IPS-20b (cell line): Measurements from ENCODE around the gene SEC16A.

Experiments
- H3K27ac ChIP-seq: one replicate; pipeline ENCODE4 v1.5.1; 2013; ENCODE audit warnings: low read length
- H3K27me3 ChIP-seq: 2 replicates; pipeline ENCODE4 v1.6.1; 2013; ENCODE audit warnings: mild to moderate bottlenecking, low read length, inconsistent platforms; ENCODE audit not compliant: insufficient read depth
- H3K36me3 ChIP-seq: 2 replicates; pipeline ENCODE4 v1.6.1; 2013; ENCODE audit warnings: low read depth, mild to moderate bottlenecking, inconsistent platforms, low read length, moderate library complexity; ENCODE audit not compliant: insufficient read depth
- H3K4me1 ChIP-seq: 2 replicates; pipeline ENCODE4 v1.6.1; 2013; ENCODE audit warnings: mild to moderate bottlenecking, control low read depth, inconsistent platforms, low read length, moderate library complexity; ENCODE audit not compliant: insufficient read depth
- H3K4me3 ChIP-seq: 2 replicates; pipeline ENCODE4 v1.5.1; 2013; ENCODE audit warnings: mild to moderate bottlenecking, low read length, inconsistent platforms
- H3K9ac ChIP-seq: 2 replicates; pipeline ENCODE4 v1.6.1; 2013; ENCODE audit warnings: low read depth, mild to moderate bottlenecking, inconsistent platforms, low read length, moderate library complexity
- H3K9me3 ChIP-seq: 2 replicates; pipeline ENCODE4 v1.6.1; 2013; ENCODE audit warnings: mild to moderate bottlenecking, low read depth, low read length, inconsistent platforms; ENCODE audit not compliant: insufficient read depth

The SEC16A gene

GRCh38 chr9:136485049-136486045 lies 2.5 kb upstream of the SEC16A start:
- Histone ChIP-seq H3K36me3 (no peaks in the 10 kb centered on the region), H3K4me1 (peaks cover 6% of the 10 kb centered on the region; the same call in 1 of the 2 replicates), H3K9me3 (no peaks in the 10 kb centered on the region), H3K27ac (no peak overlapping the region), H3K9ac (no peak overlapping the region), H3K4me3 (no peak overlapping the region), H3K27me3 (no peaks in the 10 kb centered on the region)

GRCh38 chr9:136484153-136485048 lies 1.6 kb upstream of the SEC16A start:
- H3K9ac ChIP-seq, result peak overlapping the region; percentile 99; the same call in 1 of the 2 replicates
- no peak overlapping the region for H3K27ac ChIP-seq
- peaks cover 9% of the 10 kb centered on the region; the same call in 1 of the 2 replicates for H3K36me3 ChIP-seq

GRCh38 chr9:136483589-136484152 lies 831 bp upstream of the SEC16A start:
- Histone ChIP-seq H3K4me1 (peaks cover 6% of the 10 kb centered on the region; the same call in 1 of the 2 replicates), H3K4me3 (peak overlapping the region; percentile 96), H3K36me3 (peaks cover 14% of the 10 kb centered on the region), H3K9me3 (no peaks in the 10 kb centered on the region), H3K9ac (peak overlapping the region; percentile 99), H3K27me3 (no peaks in the 10 kb centered on the region), H3K27ac (peak overlapping the region; percentile 99)

More at GRCh38 chr9:136484153-136485048, 1.6 kb upstream of the SEC16A start:
- H3K27me3 ChIP-seq, result no peaks in the 10 kb centered on the region
- peaks cover 6% of the 10 kb centered on the region; the same call in 1 of the 2 replicates for H3K4me1 ChIP-seq
- H3K9me3 ChIP-seq, result no peaks in the 10 kb centered on the region
- H3K4me3 ChIP-seq, result peak overlapping the region; percentile 96; the same call in 1 of the 2 replicates

GRCh38 chr9:136482046-136482792 lies 621 bp downstream of the SEC16A start:
- Histone ChIP-seq H3K9ac (peak overlapping the region; percentile 96), H3K4me3 (peak overlapping the region; percentile 98), H3K27ac (no peak overlapping the region), H3K4me1 (peaks cover 6% of the 10 kb centered on the region; the same call in 1 of the 2 replicates), H3K27me3 (no peaks in the 10 kb centered on the region), H3K9me3 (no peaks in the 10 kb centered on the region), H3K36me3 (peaks cover 28% of the 10 kb centered on the region)

- Histone ChIP-seq H3K27me3 (no peaks in the 10 kb centered on the region), H3K36me3 (peaks cover 35% of the 10 kb centered on the region), H3K4me3 (peak overlapping the region; percentile 98), H3K9ac (peak overlapping the region; percentile 96), H3K4me1 (peaks cover 6% of the 10 kb centered on the region; the same call in 1 of the 2 replicates), H3K27ac (no peak overlapping the region), H3K9me3 (no peaks in the 10 kb centered on the region)
Observed at GRCh38 chr9:136481558-136481957, 1.3 kb downstream of the SEC16A start.

DNA sequence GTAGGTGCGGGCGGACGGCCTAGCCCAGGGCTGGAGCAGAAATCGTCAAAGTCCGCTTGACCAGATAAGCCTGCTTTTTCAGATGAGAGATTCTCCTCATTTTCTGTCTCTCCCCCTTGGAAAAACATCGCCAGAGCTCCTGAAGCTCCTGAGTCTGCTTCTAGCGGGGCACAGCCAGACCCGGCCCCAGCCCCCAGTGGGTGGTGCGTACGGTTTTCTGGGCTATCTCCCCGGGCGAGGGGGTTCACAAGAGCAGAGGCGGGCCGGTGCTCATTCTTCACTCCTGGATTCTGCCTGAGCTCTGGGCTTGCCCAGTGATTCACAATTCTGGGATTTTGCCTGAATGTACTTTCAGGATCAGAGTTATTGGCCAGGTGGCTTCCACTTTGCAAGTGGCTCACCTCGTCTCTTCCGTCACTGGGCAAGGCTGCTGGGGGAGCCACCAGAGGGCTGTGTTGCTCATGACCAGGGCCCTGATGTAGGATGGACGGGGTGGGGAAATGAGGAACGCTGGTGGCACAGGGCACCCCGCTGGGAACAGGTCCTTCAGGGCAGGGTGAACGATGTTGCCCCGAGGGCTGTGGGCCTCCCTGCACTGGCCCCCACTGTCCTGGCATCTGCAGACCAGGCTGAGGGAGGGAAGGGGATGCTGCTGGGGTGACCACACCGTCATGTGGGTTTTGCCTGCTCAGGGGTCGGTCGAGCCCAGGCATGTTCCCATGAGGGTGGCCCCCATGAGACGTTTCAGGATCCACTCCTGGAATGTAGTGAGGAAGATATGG lies 6.3 kb downstream of the SEC16A start:
- Histone ChIP-seq H3K27ac (no peak overlapping the region), H3K27me3 (no peaks in the 10 kb centered on the region), H3K36me3 (peaks cover 85% of the 10 kb centered on the region), H3K4me3 (no peak overlapping the region), H3K9me3 (no peaks in the 10 kb centered on the region), H3K9ac (no peak overlapping the region), H3K4me1 (peaks cover 3% of the 10 kb centered on the region; the same call in 1 of the 2 replicates)

- Histone ChIP-seq H3K27me3 (no peaks in the 10 kb centered on the region), H3K27ac (no peak overlapping the region), H3K4me1 (no peaks in the 10 kb centered on the region)
Observed at GRCh38 chr9:136474974-136475865, 7.6 kb downstream of the SEC16A start.

GRCh38 chr9:136474021-136474640 lies 8.7 kb downstream of the SEC16A start:
- Histone ChIP-seq H3K36me3 (peaks cover 100% of the 10 kb centered on the region), H3K4me1 (no peaks in the 10 kb centered on the region), H3K27me3 (no peaks in the 10 kb centered on the region), H3K9me3 (no peaks in the 10 kb centered on the region), H3K4me3 (no peak overlapping the region), H3K27ac (no peak overlapping the region), H3K9ac (no peak overlapping the region)

More at GRCh38 chr9:136474974-136475865, 7.6 kb downstream of the SEC16A start:
- Histone ChIP-seq H3K9me3 (no peaks in the 10 kb centered on the region), H3K4me3 (no peak overlapping the region), H3K9ac (no peak overlapping the region), H3K36me3 (peaks cover 97% of the 10 kb centered on the region)

GRCh38 chr9:136473354-136473721 lies 9.5 kb downstream of the SEC16A start:
- Histone ChIP-seq H3K9me3 (no peaks in the 10 kb centered on the region), H3K9ac (no peak overlapping the region), H3K4me3 (no peak overlapping the region), H3K4me1 (no peaks in the 10 kb centered on the region), H3K27me3 (no peaks in the 10 kb centered on the region), H3K36me3 (peaks cover 100% of the 10 kb centered on the region), H3K27ac (no peak overlapping the region)
